Trophoblast cell (in vitro differentiated cells and primary cell): ENCODE results near the gene LRRC4.

Source experiments
- DNase-seq, 2 donors: peaks; one replicate each; pipeline ENCODE4 v3.0.0-alpha.2; 2016
- H2AFZ ChIP-seq: 2 replicates; pipeline ENCODE4 v1.6.1; 2013; ENCODE audit warnings: low read length, moderate library complexity, mild to moderate bottlenecking; ENCODE audit not compliant: insufficient read depth, poor library complexity
- H2AK5ac ChIP-seq: 2 replicates; pipeline ENCODE4 v1.6.1; 2013; ENCODE audit warnings: mild to moderate bottlenecking, low read length
- H2BK120ac ChIP-seq: 2 replicates; pipeline ENCODE4 v1.6.1; 2013; ENCODE audit warnings: low read length, mild to moderate bottlenecking, moderate library complexity; ENCODE audit not compliant: insufficient read depth, poor library complexity
- H2BK12ac ChIP-seq: 2 replicates; pipeline ENCODE4 v1.6.1; 2013; ENCODE audit warnings: mild to moderate bottlenecking, low read length, moderate library complexity
- H2BK5ac ChIP-seq: 2 replicates; pipeline ENCODE4 v1.6.1; 2013; ENCODE audit warnings: low read length, low read depth, moderate library complexity, mild to moderate bottlenecking; ENCODE audit not compliant: poor library complexity
- H3K14ac ChIP-seq: 2 replicates; pipeline ENCODE4 v1.6.1; 2013; ENCODE audit warnings: mild to moderate bottlenecking, low read length
- H3K18ac ChIP-seq: 2 replicates; pipeline ENCODE4 v1.6.1; 2013; ENCODE audit warnings: mild to moderate bottlenecking, low read length
- H3K23ac ChIP-seq: 2 replicates; pipeline ENCODE4 v1.6.1; 2013; ENCODE audit warnings: low read length
- H3K27ac ChIP-seq: 2 replicates; pipeline ENCODE4 v1.5.1; 2013; ENCODE audit warnings: low read depth, mild to moderate bottlenecking, inconsistent platforms, low read length, moderate library complexity
- H3K27me3 ChIP-seq: 2 replicates; pipeline ENCODE4 v1.6.1; 2013; ENCODE audit warnings: inconsistent platforms, mild to moderate bottlenecking, low read length, moderate library complexity; ENCODE audit not compliant: insufficient read depth
- H3K36me3 ChIP-seq, 2 experiments: 1 replicate in 1 of 2; 2 replicates in 1 of 2; pipeline ENCODE4 v1.6.1; 2013; ENCODE audit warnings: low read length in 2 of 2, mild to moderate bottlenecking in 2 of 2, moderate library complexity in 1 of 2; ENCODE audit not compliant: insufficient read depth in 2 of 2, control insufficient read depth in 1 of 2
- H3K4ac ChIP-seq: 2 replicates; pipeline ENCODE4 v1.6.1; 2013; ENCODE audit warnings: low read depth, mild to moderate bottlenecking, low read length, moderate library complexity
- H3K4me1 ChIP-seq, 2 experiments: 1 replicate in 1 of 2; 2 replicates in 1 of 2; pipeline ENCODE4 v1.6.1; 2013; ENCODE audit warnings: low read length in 2 of 2, mild to moderate bottlenecking in 2 of 2, moderate library complexity in 1 of 2; ENCODE audit not compliant: insufficient read depth in 2 of 2, control insufficient read depth in 1 of 2
- H3K4me2 ChIP-seq: 2 replicates; pipeline ENCODE4 v1.6.1; 2013; ENCODE audit warnings: inconsistent platforms, mild to moderate bottlenecking, low read length, moderate library complexity
- H3K4me3 ChIP-seq: 2 replicates; pipeline ENCODE4 v1.5.1; 2013; ENCODE audit warnings: mild to moderate bottlenecking, low read depth, low read length, inconsistent platforms
- H3K79me1 ChIP-seq: one replicate; pipeline ENCODE4 v1.6.1; 2013; ENCODE audit warnings: low read length
- H3K79me2 ChIP-seq: 2 replicates; pipeline ENCODE4 v1.6.1; 2013; ENCODE audit warnings: low read length, mild to moderate bottlenecking; ENCODE audit not compliant: control insufficient read depth, insufficient read depth, poor library complexity
- H3K9ac ChIP-seq: 2 replicates; pipeline ENCODE4 v1.6.1; 2013; ENCODE audit warnings: mild to moderate bottlenecking, low read length
- H3K9me3 ChIP-seq: 2 replicates; pipeline ENCODE4 v1.6.1; 2013; ENCODE audit warnings: low read depth, mild to moderate bottlenecking, control low read depth, inconsistent platforms, low read length; ENCODE audit not compliant: insufficient read depth
- H4K12ac ChIP-seq: 2 replicates; pipeline ENCODE4 v1.6.1; 2013; ENCODE audit warnings: low read depth, mild to moderate bottlenecking, low read length, moderate library complexity
- H4K8ac ChIP-seq: 2 replicates; pipeline ENCODE4 v1.6.1; 2013; ENCODE audit warnings: low read depth, mild to moderate bottlenecking, low read length, moderate library complexity
- H4K91ac ChIP-seq: one replicate; pipeline ENCODE4 v1.6.1; 2013; ENCODE audit warnings: low read depth, mild to moderate bottlenecking, low read length, moderate library complexity
- WGBS: extraction: QIAGEN DNeasy Blood & Tissue Kit; methylation state at CpG from one replicate; pipeline ENCODE4 v1.1.7; 2013; ENCODE audit warnings: missing lambda C conversion rate; ENCODE audit not compliant: insufficient read length, insufficient coverage; ENCODE audit errors: extremely low coverage; 5-methylcytosine and 5-hydroxymethylcytosine counted together

The LRRC4 gene

DNA sequence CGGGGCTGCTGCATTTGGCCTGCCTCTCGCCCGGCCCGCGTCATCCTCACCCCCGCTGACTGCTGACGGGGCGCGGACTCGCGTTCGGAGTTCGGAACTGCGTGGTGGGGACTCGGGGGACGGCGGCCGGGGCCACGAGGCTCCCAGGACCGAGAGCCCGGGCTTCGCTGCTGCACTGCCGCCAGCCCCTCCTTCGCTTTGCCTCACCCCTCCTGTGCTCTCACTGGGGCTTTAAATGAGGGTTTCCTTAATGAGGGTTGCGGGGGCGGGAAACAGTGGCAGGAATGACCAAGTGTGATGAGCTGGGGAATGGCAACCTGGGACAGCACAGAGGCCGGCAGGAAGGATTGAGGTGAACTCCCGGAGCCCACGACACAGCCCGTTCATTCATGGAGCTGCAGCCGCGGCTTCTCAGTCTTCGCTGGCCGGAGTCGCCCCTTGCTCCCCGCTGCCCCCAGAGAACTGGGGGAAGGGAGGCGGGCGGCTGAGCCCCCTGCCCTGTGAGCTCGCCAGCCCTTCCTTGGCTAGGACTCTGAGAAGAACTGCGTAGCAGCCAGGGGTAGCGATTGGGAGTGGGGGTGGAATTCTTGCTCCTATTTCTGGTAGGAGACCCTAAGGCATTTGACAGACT lies 1.5 kb upstream of the LRRC4 start:
- Histone ChIP-seq H3K79me2 (no peaks in the 10 kb centered on the region), H4K91ac (peak overlapping the region; percentile 5), H3K9me3 (peaks cover 6% of the 10 kb centered on the region), H3K9ac (no peak overlapping the region), H3K4ac (no peak overlapping the region), H3K79me1 (no peaks in the 10 kb centered on the region), H4K8ac (no peak overlapping the region), H3K27me3 (peaks cover 8% of the 10 kb centered on the region), H2BK12ac (no peak overlapping the region), H3K27ac (no peak overlapping the region), H2BK120ac (no peak overlapping the region), H3K23ac (no peak overlapping the region), H4K12ac (no peak overlapping the region), H3K4me3 (peak overlapping the region; percentile 58), H2BK5ac (no peak overlapping the region), H2AK5ac (no peak overlapping the region), H3K4me1 (peaks cover 9 to 14% of the 10 kb centered on the region in 2 experiments), H3K14ac (no peak overlapping the region), H2AFZ (no peak overlapping the region), H3K36me3 (peaks cover 11% of the 10 kb centered on the region in 2 experiments), H3K4me2 (peak overlapping the region; percentile 97), H3K18ac (no peak overlapping the region)
- no peak for DNase-seq
- WGBS, result no CpG with 5 or more reads among the region's 41 CpGs

DNA sequence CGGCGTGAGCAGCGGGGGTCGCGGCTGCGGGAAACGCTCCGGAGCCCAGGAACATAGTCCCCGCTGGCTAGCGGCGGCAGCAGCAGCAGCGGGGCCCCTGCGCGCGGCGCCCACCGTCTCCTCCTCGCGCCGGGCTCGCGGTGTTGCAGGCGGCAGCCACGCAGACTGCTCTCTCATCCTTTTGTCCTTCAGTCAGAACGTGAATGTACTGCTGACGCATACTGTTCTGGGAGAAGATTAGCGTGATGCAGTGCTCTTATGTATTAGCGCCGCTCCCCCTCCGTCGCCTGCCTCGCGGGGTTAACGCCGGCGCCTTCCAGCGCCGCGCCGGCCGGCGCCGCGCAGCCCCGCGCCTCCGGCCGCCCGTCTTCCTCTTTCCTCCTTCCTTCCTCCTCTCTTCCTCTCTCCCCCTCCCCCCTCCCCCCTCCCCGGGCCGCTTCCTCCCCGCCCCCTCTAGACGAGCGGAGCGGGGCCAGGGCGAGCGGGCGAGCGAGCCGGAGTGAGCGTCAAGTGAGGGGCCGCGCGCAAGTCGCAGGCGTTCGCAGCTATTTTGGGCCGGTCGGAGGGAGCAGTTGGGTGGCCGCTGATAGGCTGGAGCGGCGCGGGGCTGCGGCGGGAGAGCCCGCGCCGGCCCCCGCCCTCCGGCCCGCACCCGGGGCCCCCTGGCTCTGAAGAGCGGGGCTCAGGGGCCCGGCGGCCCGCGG lies 816 bp upstream of the LRRC4 start:
- no peak for DNase-seq
- no peak overlapping the region for H4K8ac ChIP-seq
- peak overlapping the region; percentile 76 for H3K4me3 ChIP-seq
- H2BK12ac ChIP-seq, result no peak overlapping the region
- peaks cover 8% of the 10 kb centered on the region for H3K27me3 ChIP-seq
- no peak overlapping the region for H2BK5ac ChIP-seq
- H3K4me2 ChIP-seq, result peak overlapping the region; percentile 97
- no peak overlapping the region for H2AK5ac ChIP-seq
- no peak overlapping the region for H3K18ac ChIP-seq
- no peak overlapping the region for H3K23ac ChIP-seq
- no peak overlapping the region for H2AFZ ChIP-seq
- peaks cover 6% of the 10 kb centered on the region for H3K9me3 ChIP-seq
- H2BK120ac ChIP-seq, result no peak overlapping the region
- H3K79me1 ChIP-seq, result no peaks in the 10 kb centered on the region
- H3K79me2 ChIP-seq, result no peaks in the 10 kb centered on the region
- H3K36me3 ChIP-seq, result peaks cover 11 to 14% of the 10 kb centered on the region in 2 experiments
- WGBS, result no CpG with 5 or more reads among the region's 87 CpGs
- no peak overlapping the region for H3K4ac ChIP-seq
- no peak overlapping the region for H4K12ac ChIP-seq
- H4K91ac ChIP-seq, result peak overlapping the region; percentile 5
- H3K9ac ChIP-seq, result no peak overlapping the region
- no peak overlapping the region for H3K14ac ChIP-seq
- H3K27ac ChIP-seq, result no peak overlapping the region
- peaks cover 9 to 14% of the 10 kb centered on the region in 2 experiments for H3K4me1 ChIP-seq

DNA sequence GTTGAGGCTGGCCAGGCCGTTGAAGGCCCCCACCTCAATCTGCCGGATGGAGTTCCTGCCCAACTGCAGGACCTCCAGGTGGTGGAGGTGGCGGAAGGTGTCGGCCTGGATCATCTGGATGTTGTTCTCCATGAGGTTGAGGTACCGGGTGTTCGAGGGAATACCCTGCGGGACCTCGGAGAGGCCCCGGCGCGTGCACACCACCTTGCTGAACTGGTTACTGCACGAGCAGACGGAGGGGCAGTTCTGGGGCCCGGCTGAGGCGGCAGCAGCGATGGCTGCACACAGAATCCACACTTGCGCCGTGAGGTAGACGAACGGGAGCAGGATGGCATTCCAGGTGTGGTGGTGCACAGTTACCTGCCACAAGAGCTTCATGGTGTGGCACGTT lies 979 bp downstream of the LRRC4 start:
- no peak for DNase-seq
- Histone ChIP-seq H3K4me3 (peak overlapping the region; percentile 51), H3K36me3 (peaks cover 11 to 16% of the 10 kb centered on the region in 2 experiments), H2AK5ac (no peak overlapping the region), H3K27me3 (peaks cover 8% of the 10 kb centered on the region), H3K9me3 (peaks cover 6% of the 10 kb centered on the region), H2AFZ (no peak overlapping the region), H2BK5ac (no peak overlapping the region), H3K18ac (no peak overlapping the region), H3K79me2 (no peaks in the 10 kb centered on the region), H3K9ac (peak overlapping the region; percentile 37), H3K79me1 (no peaks in the 10 kb centered on the region), H4K91ac (no peak overlapping the region), H2BK12ac (no peak overlapping the region), H3K14ac (no peak overlapping the region), H4K8ac (no peak overlapping the region), H3K4me1 (peaks cover 9 to 16% of the 10 kb centered on the region in 2 experiments), H3K4ac (no peak overlapping the region), H3K4me2 (peak overlapping the region; percentile 97), H3K23ac (peak overlapping the region; percentile 58), H3K27ac (no peak overlapping the region), H4K12ac (no peak overlapping the region), H2BK120ac (no peak overlapping the region)
- WGBS, result no CpG with 5 or more reads among the region's 21 CpGs

DNA sequence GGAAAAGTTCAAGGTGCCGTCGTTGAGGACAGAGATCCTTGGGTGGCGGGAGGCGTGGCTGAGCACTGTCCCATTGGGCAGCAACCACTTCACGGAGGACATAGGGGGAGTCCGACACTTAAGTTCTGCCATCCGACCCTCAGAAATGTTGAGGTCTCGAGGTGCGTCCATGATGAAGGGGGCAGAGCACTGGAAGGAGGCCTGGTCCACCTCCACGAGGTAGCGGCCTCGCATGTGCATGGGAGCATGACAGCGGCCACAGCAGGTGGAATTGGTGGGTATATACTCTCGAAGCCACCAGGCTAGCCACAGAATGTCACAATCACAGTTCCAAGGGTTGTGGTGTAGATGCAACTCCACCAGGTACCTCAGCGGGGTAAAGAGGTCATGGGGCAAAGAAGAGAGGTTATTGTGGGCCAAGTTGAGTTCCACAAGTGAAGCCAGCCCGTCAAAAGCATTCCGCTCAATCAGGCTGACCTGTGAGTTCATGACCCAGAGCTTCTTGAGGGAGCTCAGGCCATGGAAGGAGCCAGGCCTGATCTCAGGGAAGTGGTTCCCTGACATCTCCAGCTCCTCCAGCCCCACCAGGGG lies 1.7 kb downstream of the LRRC4 start:
- H3K79me2 ChIP-seq, result no peaks in the 10 kb centered on the region
- H3K4me1 ChIP-seq, result peaks cover 9 to 16% of the 10 kb centered on the region in 2 experiments
- no peak overlapping the region for H3K4ac ChIP-seq
- no peaks in the 10 kb centered on the region for H3K79me1 ChIP-seq
- no peak overlapping the region for H2AK5ac ChIP-seq
- peaks cover 8% of the 10 kb centered on the region for H3K27me3 ChIP-seq
- no peak overlapping the region for H3K14ac ChIP-seq
- no peak overlapping the region for H2BK12ac ChIP-seq
- no peak overlapping the region for H3K4me2 ChIP-seq
- H3K36me3 ChIP-seq, result peaks cover 9 to 16% of the 10 kb centered on the region in 2 experiments
- H3K23ac ChIP-seq, result no peak overlapping the region
- no peak for DNase-seq
- H4K91ac ChIP-seq, result no peak overlapping the region
- no peak overlapping the region for H3K27ac ChIP-seq
- no peak overlapping the region for H3K9ac ChIP-seq
- H2BK5ac ChIP-seq, result no peak overlapping the region
- no peak overlapping the region for H4K8ac ChIP-seq
- H4K12ac ChIP-seq, result no peak overlapping the region
- H3K9me3 ChIP-seq, result peaks cover 6% of the 10 kb centered on the region
- peak overlapping the region; percentile 19 for H3K4me3 ChIP-seq
- no peak overlapping the region for H2BK120ac ChIP-seq
- WGBS, result no CpG with 5 or more reads among the region's 17 CpGs
- H3K18ac ChIP-seq, result no peak overlapping the region
- no peak overlapping the region for H2AFZ ChIP-seq
